ENCODE data around the gene MAEA. TPM values are rescaled to one million over a fixed set of nuclear protein-coding genes. Genes with fewer than 3 reads are reported as not detected.

MAEA gene
- total and polyA plus RNA-seq, 2 experiments from 2014 or later = 49.8 to 99.0 TPM

GRCh38 chr4:1266881-1267763 is 22.6 kb upstream of the MAEA start:
- Histone ChIP-seq H3K36me3 (ENCODE audit: insufficient read depth) (no peaks in the 10 kb centered on the region; the same call in 1 of the 2 replicates), H3F3A (replicated peaks; ENCODE audit: low read depth) (no peaks in the 10 kb centered on the region), H3K4me3 (no peak overlapping the region), H3K79me2 (replicated peaks; ENCODE audit: insufficient read depth) (no peaks in the 10 kb centered on the region), H3K9me2 (ENCODE audit: insufficient read depth) (no peaks in the 10 kb centered on the region), H3K4me1 (ENCODE audit: insufficient read depth) (no peaks in the 10 kb centered on the region), H3K4me2 (no peak overlapping the region), H4K20me1 (replicated peaks; ENCODE audit: insufficient read depth) (no peaks in the 10 kb centered on the region), H3K27me3 (ENCODE audit: insufficient read depth) (no peaks in the 10 kb centered on the region), H2AFZ (no peak overlapping the region), H3K27ac (ENCODE audit: low read depth) (no peak overlapping the region)
- H3K27ac Mint-ChIP-seq = no peak overlapping the region
- no peaks in the 10 kb centered on the region for H3K27me3 Mint-ChIP-seq (ENCODE audit: insufficient read depth, low read depth, poor library complexity)
- DNase-seq (ENCODE audit: low spot score) = no peak
- no peak overlapping the region for H3K4me3 Mint-ChIP-seq
- H3K4me1 Mint-ChIP-seq = no peaks in the 10 kb centered on the region
- H3K36me3 Mint-ChIP-seq (ENCODE audit: low read depth) = peaks cover 16% of the 10 kb centered on the region
- no peak for ATAC-seq
- H3K9me3 Mint-ChIP-seq = peaks cover 43% of the 10 kb centered on the region
- no peak for TF ChIP-seq ETS1 (IDR thresholded peaks at IDR 0.05)
- no peak for TF ChIP-seq EZH2phosphoT487 (IDR thresholded peaks at IDR 0.05; ENCODE audit: unreplicated experiment)
- no peak for TF ChIP-seq ZNF114 (CRISPR knock-in tag; IDR thresholded peaks at IDR 0.05)
- TF ChIP-seq EZH2 (IDR thresholded peaks at IDR 0.05; ENCODE audit: low read depth, unreplicated experiment) = no peak
- no peak for TF ChIP-seq STAT1 (IDR thresholded peaks at IDR 0.05; ENCODE audit: unreplicated experiment)
- TF ChIP-seq, protein P1, sequence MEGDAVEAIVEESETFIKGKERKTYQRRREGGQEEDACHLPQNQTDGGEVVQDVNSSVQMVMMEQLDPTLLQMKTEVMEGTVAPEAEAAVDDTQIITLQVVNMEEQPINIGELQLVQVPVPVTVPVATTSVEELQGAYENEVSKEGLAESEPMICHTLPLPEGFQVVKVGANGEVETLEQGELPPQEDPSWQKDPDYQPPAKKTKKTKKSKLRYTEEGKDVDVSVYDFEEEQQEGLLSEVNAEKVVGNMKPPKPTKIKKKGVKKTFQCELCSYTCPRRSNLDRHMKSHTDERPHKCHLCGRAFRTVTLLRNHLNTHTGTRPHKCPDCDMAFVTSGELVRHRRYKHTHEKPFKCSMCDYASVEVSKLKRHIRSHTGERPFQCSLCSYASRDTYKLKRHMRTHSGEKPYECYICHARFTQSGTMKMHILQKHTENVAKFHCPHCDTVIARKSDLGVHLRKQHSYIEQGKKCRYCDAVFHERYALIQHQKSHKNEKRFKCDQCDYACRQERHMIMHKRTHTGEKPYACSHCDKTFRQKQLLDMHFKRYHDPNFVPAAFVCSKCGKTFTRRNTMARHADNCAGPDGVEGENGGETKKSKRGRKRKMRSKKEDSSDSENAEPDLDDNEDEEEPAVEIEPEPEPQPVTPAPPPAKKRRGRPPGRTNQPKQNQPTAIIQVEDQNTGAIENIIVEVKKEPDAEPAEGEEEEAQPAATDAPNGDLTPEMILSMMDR (conservative IDR thresholded peaks at IDR 0.05; ENCODE audit: low read depth in 2 of 2) = no peak
- TF ChIP-seq, protein P2, sequence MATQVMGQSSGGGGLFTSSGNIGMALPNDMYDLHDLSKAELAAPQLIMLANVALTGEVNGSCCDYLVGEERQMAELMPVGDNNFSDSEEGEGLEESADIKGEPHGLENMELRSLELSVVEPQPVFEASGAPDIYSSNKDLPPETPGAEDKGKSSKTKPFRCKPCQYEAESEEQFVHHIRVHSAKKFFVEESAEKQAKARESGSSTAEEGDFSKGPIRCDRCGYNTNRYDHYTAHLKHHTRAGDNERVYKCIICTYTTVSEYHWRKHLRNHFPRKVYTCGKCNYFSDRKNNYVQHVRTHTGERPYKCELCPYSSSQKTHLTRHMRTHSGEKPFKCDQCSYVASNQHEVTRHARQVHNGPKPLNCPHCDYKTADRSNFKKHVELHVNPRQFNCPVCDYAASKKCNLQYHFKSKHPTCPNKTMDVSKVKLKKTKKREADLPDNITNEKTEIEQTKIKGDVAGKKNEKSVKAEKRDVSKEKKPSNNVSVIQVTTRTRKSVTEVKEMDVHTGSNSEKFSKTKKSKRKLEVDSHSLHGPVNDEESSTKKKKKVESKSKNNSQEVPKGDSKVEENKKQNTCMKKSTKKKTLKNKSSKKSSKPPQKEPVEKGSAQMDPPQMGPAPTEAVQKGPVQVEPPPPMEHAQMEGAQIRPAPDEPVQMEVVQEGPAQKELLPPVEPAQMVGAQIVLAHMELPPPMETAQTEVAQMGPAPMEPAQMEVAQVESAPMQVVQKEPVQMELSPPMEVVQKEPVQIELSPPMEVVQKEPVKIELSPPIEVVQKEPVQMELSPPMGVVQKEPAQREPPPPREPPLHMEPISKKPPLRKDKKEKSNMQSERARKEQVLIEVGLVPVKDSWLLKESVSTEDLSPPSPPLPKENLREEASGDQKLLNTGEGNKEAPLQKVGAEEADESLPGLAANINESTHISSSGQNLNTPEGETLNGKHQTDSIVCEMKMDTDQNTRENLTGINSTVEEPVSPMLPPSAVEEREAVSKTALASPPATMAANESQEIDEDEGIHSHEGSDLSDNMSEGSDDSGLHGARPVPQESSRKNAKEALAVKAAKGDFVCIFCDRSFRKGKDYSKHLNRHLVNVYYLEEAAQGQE (IDR thresholded peaks at IDR 0.05; ENCODE audit: unreplicated experiment) = no peak
- no peak for TF ChIP-seq JUNB (IDR thresholded peaks at IDR 0.05; ENCODE audit: unreplicated experiment)
